CD14-positive monocyte (primary cell): Measurements from ENCODE around the gene TMEM94. TPM values are rescaled to one million over a fixed set of nuclear protein-coding genes. Genes with fewer than 3 reads are reported as not detected.
A peak's percentile ranks its signal among the peaks of the same experiment; 100 is the strongest.

Source experiments
- DNase-seq, 3 donors: peaks; one replicate each; pipeline ENCODE4 v3.0.0-alpha.2; 2011 to 2022
- H2AFZ ChIP-seq: 2 replicates; pipeline ENCODE4 v1.6.0; 2012; ENCODE audit warnings: mild to moderate bottlenecking, low read depth, low read length, inconsistent platforms; ENCODE audit not compliant: insufficient read depth, poor library complexity, severe bottlenecking
- H3K27ac ChIP-seq, 2 donors: 1 replicate in 1 of 2; 2 replicates in 1 of 2; pipeline ENCODE4 v1.5.1; 2012 to 2013; ENCODE audit warnings: low read length in 2 of 2, control low read depth in 1 of 2, inconsistent platforms in 1 of 2, low read depth in 1 of 2, mild to moderate bottlenecking in 1 of 2
- H3K27me3 ChIP-seq, 2 donors: one replicate each; pipeline versions ENCODE4 v1.6.0 to v1.6.1; 2011 to 2013; ENCODE audit warnings: low read length in 2 of 2; ENCODE audit not compliant: control insufficient read depth in 2 of 2, insufficient read depth in 2 of 2
- H3K36me3 ChIP-seq, 2 donors: replicated peaks in 1 of 2; 1 replicate in 1 of 2; 2 replicates in 1 of 2; pipeline versions ENCODE4 v1.5.1 to v1.6.1; 2012 to 2013; ENCODE audit warnings: low read length in 2 of 2, control low read depth in 1 of 2, inconsistent platforms in 1 of 2, mild to moderate bottlenecking in 1 of 2; ENCODE audit not compliant: insufficient read depth in 2 of 2, control insufficient read depth in 1 of 2
- H3K4me1 ChIP-seq, 2 donors: 1 replicate in 1 of 2; 2 replicates in 1 of 2; pipeline versions ENCODE4 v1.5.1 to v1.6.1; 2012 to 2013; ENCODE audit warnings: low read length in 2 of 2, control low read depth in 1 of 2, inconsistent platforms in 1 of 2, mild to moderate bottlenecking in 1 of 2, moderate library complexity in 1 of 2; ENCODE audit not compliant: insufficient read depth in 2 of 2, control insufficient read depth in 1 of 2
- H3K4me2 ChIP-seq: replicated peaks from 2 replicates; pipeline ENCODE3; 2012; ENCODE audit warnings: low read length, moderate library complexity, mild to moderate bottlenecking; ENCODE audit not compliant: poor library complexity, severe bottlenecking; ENCODE audit errors: extremely low read depth
- H3K4me3 ChIP-seq, 3 experiments: fragments of 200-600 bp in 1 of 3; sonication (generic) in 1 of 3; replicated peaks in 1 of 3; 1 replicate in 2 of 3; 2 replicates in 1 of 3; pipeline ENCODE4 v1.5.1; 2011 to 2013; ENCODE audit warnings: low read length in 3 of 3, mild to moderate bottlenecking in 3 of 3, control low read depth in 2 of 3, low read depth in 2 of 3, inconsistent platforms in 1 of 3, moderate library complexity in 1 of 3
- H3K79me2 ChIP-seq: 2 replicates; pipeline ENCODE4 v1.6.0; 2012; ENCODE audit warnings: mild to moderate bottlenecking, control low read depth, inconsistent platforms, low read length, moderate library complexity; ENCODE audit not compliant: insufficient read depth
- H3K9ac ChIP-seq: 2 replicates; pipeline ENCODE4 v1.6.0; 2017; ENCODE audit warnings: low read length, mild to moderate bottlenecking; ENCODE audit not compliant: insufficient read depth, poor library complexity, severe bottlenecking
- H3K9me3 ChIP-seq, 2 donors: replicated peaks in 1 of 2; 1 replicate in 1 of 2; 2 replicates in 1 of 2; pipeline versions ENCODE4 v1.5.1 to v1.6.1; 2012 to 2013; ENCODE audit warnings: low read length in 2 of 2, control low read depth in 1 of 2; ENCODE audit not compliant: control insufficient read depth in 1 of 2, insufficient read depth in 1 of 2
- H4K20me1 ChIP-seq: 2 replicates; pipeline ENCODE4 v1.6.0; 2012; ENCODE audit warnings: mild to moderate bottlenecking, low read length, control low read depth, moderate library complexity; ENCODE audit not compliant: insufficient read depth
- H3K27ac Mint-ChIP-seq, 7 donors: one replicate each; pipeline ENCODE4 v1.8.0; 2020; ENCODE audit warnings: mild to moderate bottlenecking in 7 of 7, mixed read lengths in 7 of 7, moderate library complexity in 6 of 7, inconsistent platforms in 2 of 7
- H3K27me3 Mint-ChIP-seq, 3 donors: one replicate each; pipeline ENCODE4 v1.8.0; 2021 to 2022; ENCODE audit warnings: low read depth in 3 of 3, mild to moderate bottlenecking in 3 of 3, mixed read lengths in 3 of 3, moderate library complexity in 3 of 3, inconsistent platforms in 1 of 3
- H3K36me3 Mint-ChIP-seq, 2 donors: one replicate each; pipeline ENCODE4 v1.8.0; 2020; ENCODE audit warnings: mixed read lengths in 2 of 2, inconsistent platforms in 1 of 2, mild to moderate bottlenecking in 1 of 2
- H3K4me1 Mint-ChIP-seq: one replicate; pipeline ENCODE4 v1.8.0; 2020; ENCODE audit warnings: mild to moderate bottlenecking, mixed read lengths
- H3K4me3 Mint-ChIP-seq, 2 donors: one replicate each; pipeline ENCODE4 v1.8.0; 2020; ENCODE audit warnings: mild to moderate bottlenecking in 2 of 2, mixed read lengths in 2 of 2, moderate library complexity in 1 of 2
- H3K9me3 Mint-ChIP-seq, 7 donors: one replicate each; pipeline ENCODE4 v1.8.0; 2020 to 2022; ENCODE audit warnings: mixed read lengths in 7 of 7, mild to moderate bottlenecking in 6 of 7, moderate library complexity in 6 of 7, inconsistent platforms in 2 of 7
- CTCF ChIP-seq: fragments of 200-600 bp; IDR thresholded peaks from one replicate; pipeline ENCODE4 v1.8.0; 2022; ENCODE audit warnings: antibody characterized with exemption, mild to moderate bottlenecking
- WGBS: methylation state at CpG from one replicate; pipeline ENCODE4 v1.1.5; 2013; ENCODE audit warnings: missing lambda C conversion rate; ENCODE audit not compliant: insufficient coverage; 5-methylcytosine and 5-hydroxymethylcytosine counted together
- intact Hi-C, 2 donors: fragments of 100-400 bp; cut with micrococcal nuclease; formaldehyde crosslinking; loops; one replicate each; pipeline versions ENCODE4 v1.15.0 to v1.15.1; 2023
- polyA plus RNA-seq, 3 donors: library from polyadenylated mRNA; depleted of rRNA in 1 of 3; unstranded in 2 of 3; stranded (reverse) in 1 of 3; fragments of 300-500 nt in 2 of 3; fragments of >200 nt in 1 of 3; fragmentation: Illumina TruSeq in 2 of 3; gene quantifications; 1 replicate in 2 of 3; 2 replicates in 1 of 3; pipeline ENCODE4 v1.2.3, GENCODE V29; 2012 to 2021

TMEM94 gene
- polyA plus RNA-seq, 3 donors: 7.2 to 129 (median 8.4) TPM

- H3K4me3 Mint-ChIP-seq: peak overlapping the region; percentile 65 to 81
- no peak overlapping the region for H3K9ac ChIP-seq
- H3K9me3 ChIP-seq: no peaks in the 10 kb centered on the region
- H3K27ac Mint-ChIP-seq: no peak overlapping the region
- H3K36me3 Mint-ChIP-seq: peaks cover 11 to 14% of the 10 kb centered on the region in 2 donors
- peak overlapping the region; percentile 99 for H3K4me2 ChIP-seq
- H4K20me1 ChIP-seq: no peaks in the 10 kb centered on the region
- H2AFZ ChIP-seq: peak overlapping the region; percentile 81
- TF ChIP-seq CTCF: no peak
- intact Hi-C loops: loop anchor here in 1 of 2 donors (5.0 kb wide), 3 partner anchors 57 to 72 kb away; partner anchors contain the start of genes MYO15B and TMEM94
- WGBS: 2% methylated on average over 44 of the region's 50 CpGs
- H3K4me1 ChIP-seq: peaks cover 18 to 38% of the 10 kb centered on the region in 2 donors
- DNase-seq: no peak
- H3K27ac ChIP-seq: no peak overlapping the region
- peaks cover 0 to 3% (median 0%) of the 10 kb centered on the region in 7 donors for H3K9me3 Mint-ChIP-seq
- peaks cover 3 to 28% of the 10 kb centered on the region in 2 donors for H3K27me3 ChIP-seq
- no peaks in the 10 kb centered on the region for H3K79me2 ChIP-seq
- H3K36me3 ChIP-seq: no peaks in the 10 kb centered on the region
- H3K4me1 Mint-ChIP-seq: peaks cover 18% of the 10 kb centered on the region
- H3K27me3 Mint-ChIP-seq: peaks cover 12 to 38% (median 24%) of the 10 kb centered on the region in 3 donors
- peak overlapping the region; percentile 20 to 92 (median 82) for H3K4me3 ChIP-seq
Observed at GRCh38 chr17:75514919-75515495, 58.6 kb downstream of the TMEM94 start.

GRCh38 chr17:75515496-75516254 lies 59.2 kb downstream of the TMEM94 start, which contains the start of gene CASKIN2:
Gene CASKIN2 (minus strand): TSS chr17:75515537. CDS start chr17:75513804, 1,733 bp downstream.
- peaks cover 0 to 3% (median 0%) of the 10 kb centered on the region in 7 donors for H3K9me3 Mint-ChIP-seq
- peak within 1 kb of the TSS; percentile 81 to 86 for H3K4me3 Mint-ChIP-seq
- Histone ChIP-seq H3K27me3 (peaks cover 3 to 28% of the 10 kb centered on the region in 2 donors), H2AFZ (peak within 1 kb of the TSS; percentile 81), H3K4me3 (peak within 1 kb of the TSS; percentile 20 to 92 (median 82)), H3K4me2 (peak within 1 kb of the TSS; percentile 99), H3K79me2 (no peaks in the 10 kb centered on the region), H3K4me1 (peaks cover 18 to 38% of the 10 kb centered on the region in 2 donors), H3K36me3 (no peaks in the 10 kb centered on the region), H3K27ac (no peak within 1 kb of the TSS), H3K9me3 (no peaks in the 10 kb centered on the region), H4K20me1 (no peaks in the 10 kb centered on the region), H3K9ac (no peak within 1 kb of the TSS)
- H3K27me3 Mint-ChIP-seq: peaks cover 12 to 38% (median 22%) of the 10 kb centered on the region in 3 donors
- intact Hi-C loops: loop anchor here (2.0 to 5.0 kb wide), 4 partner anchors 57 to 73 kb away; partner anchors contain the start of genes MYO15B (in 1 of the 2) and TMEM94 (in 1 of the 2)
- peak; percentile 40 to 58 (median 47) for DNase-seq
- WGBS: 0% methylated on average over 69 of the region's 78 CpGs
- peaks cover 11 to 17% of the 10 kb centered on the region in 2 donors for H3K36me3 Mint-ChIP-seq
- TF ChIP-seq CTCF: peak; percentile 82
- peak within 1 kb of the TSS in 1 of 7 donors; percentile 11 for H3K27ac Mint-ChIP-seq
- peaks cover 18% of the 10 kb centered on the region for H3K4me1 Mint-ChIP-seq
